NB4 (cell line): ENCODE results near the gene MPZL1.

Source experiments
- MYC ChIP-seq: IDR thresholded peaks from 2 replicates; pipeline ENCODE4 v1.6.1; 2011; ENCODE audit warnings: low read depth, low read length
- POLR2A ChIP-seq: IDR thresholded peaks from 2 replicates; pipeline ENCODE4 v1.6.1; 2011; ENCODE audit warnings: mild to moderate bottlenecking; ENCODE audit not compliant: insufficient read length; ENCODE audit errors: extremely low read depth
- TF ChIP-seq, protein P1 (sequence below): IDR thresholded peaks from one replicate; pipeline ENCODE4 v1.5.1; 2012; ENCODE audit warnings: low read depth, low read length
- TF ChIP-seq, protein P2 (sequence below): IDR thresholded peaks from 2 replicates; pipeline ENCODE4 v1.6.1; 2011; ENCODE audit warnings: low read depth, low read length

DNA sequence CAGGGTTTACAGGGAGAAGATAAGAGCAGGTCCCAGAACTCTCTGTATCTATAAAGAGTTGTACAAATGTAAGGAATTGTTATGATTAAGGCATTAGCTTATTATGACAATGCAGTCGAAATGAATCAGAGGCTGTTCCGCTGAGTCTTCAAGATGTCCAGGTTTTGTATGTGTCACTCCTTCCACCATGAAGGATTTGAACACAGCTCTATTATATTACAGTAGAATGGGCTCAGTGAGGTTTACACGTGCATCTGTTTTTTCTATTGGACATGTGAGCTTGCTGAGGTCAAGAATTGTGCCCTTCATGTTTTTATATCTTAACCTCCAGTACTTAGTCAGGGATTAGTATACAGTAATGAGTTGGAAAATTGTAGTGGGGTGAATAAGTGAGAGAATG lies 86.3 kb downstream of the MPZL1 start:
- TF ChIP-seq POLR2A, result no peak
- TF ChIP-seq, protein P1, sequence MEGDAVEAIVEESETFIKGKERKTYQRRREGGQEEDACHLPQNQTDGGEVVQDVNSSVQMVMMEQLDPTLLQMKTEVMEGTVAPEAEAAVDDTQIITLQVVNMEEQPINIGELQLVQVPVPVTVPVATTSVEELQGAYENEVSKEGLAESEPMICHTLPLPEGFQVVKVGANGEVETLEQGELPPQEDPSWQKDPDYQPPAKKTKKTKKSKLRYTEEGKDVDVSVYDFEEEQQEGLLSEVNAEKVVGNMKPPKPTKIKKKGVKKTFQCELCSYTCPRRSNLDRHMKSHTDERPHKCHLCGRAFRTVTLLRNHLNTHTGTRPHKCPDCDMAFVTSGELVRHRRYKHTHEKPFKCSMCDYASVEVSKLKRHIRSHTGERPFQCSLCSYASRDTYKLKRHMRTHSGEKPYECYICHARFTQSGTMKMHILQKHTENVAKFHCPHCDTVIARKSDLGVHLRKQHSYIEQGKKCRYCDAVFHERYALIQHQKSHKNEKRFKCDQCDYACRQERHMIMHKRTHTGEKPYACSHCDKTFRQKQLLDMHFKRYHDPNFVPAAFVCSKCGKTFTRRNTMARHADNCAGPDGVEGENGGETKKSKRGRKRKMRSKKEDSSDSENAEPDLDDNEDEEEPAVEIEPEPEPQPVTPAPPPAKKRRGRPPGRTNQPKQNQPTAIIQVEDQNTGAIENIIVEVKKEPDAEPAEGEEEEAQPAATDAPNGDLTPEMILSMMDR, result no peak
- TF ChIP-seq, protein P2, sequence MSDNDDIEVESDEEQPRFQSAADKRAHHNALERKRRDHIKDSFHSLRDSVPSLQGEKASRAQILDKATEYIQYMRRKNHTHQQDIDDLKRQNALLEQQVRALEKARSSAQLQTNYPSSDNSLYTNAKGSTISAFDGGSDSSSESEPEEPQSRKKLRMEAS, result no peak
- no peak for TF ChIP-seq MYC
